Measurements from ENCODE around the gene PDE6D. TPM values are rescaled to one million over a fixed set of nuclear protein-coding genes. Genes with fewer than 3 reads are reported as not detected.
A peak's percentile ranks its signal among the peaks of the same experiment; 100 is the strongest.

PDE6D gene
- total and polyA plus RNA-seq, 8 donors, result 1.7 to 29.4 (median 24.1) TPM; not detected in 1

- Histone ChIP-seq H3K4me3 (peak overlapping the region; percentile 82 to 97 (median 90)), H3K36me3 (peaks cover 20 to 27% (median 24%) of the 10 kb centered on the region in 4 donors), H3K27ac (peak overlapping the region; percentile 16 to 100 (median 100)), H3K4me1 (peaks cover 23 to 50% (median 47%) of the 10 kb centered on the region in 4 donors), H3K27me3 (no peaks in the 10 kb centered on the region), H3K9me3 (no peaks in the 10 kb centered on the region)
- no peak for TF ChIP-seq POLR2A (IDR thresholded peaks at IDR 0.05)
- no peak for TF ChIP-seq POLR2AphosphoS5 (IDR thresholded peaks at IDR 0.05)
- TF ChIP-seq CTCF (IDR thresholded peaks at IDR 0.05), result no peak
- no peak for TF ChIP-seq EP300 (IDR thresholded peaks at IDR 0.05)
- intact Hi-C loops (cut with DNase I; ENCODE audit: low total_unique reads), result loop anchor here (5.0 kb wide), 2 partner anchors 35 to 105 kb away; no protein-coding TSS in a partner anchor
- WGBS, 5 donors, result 9 to 21% (median 17%) methylated on average over 9 of the region's 9 CpGs
- no peak for DNase-seq
Observed at GRCh38 chr2:231711677-231712450, 69.2 kb downstream of the PDE6D start.

GRCh38 chr2:231710799-231711676 lies 70.0 kb downstream of the PDE6D start:
- WGBS, 5 donors, result 1 to 2% (median 2%) methylated on average over 38 to 43 of the region's 43 CpGs
- H3K36me3 ChIP-seq, result peaks cover 20 to 27% (median 24%) of the 10 kb centered on the region in 4 donors
- TF ChIP-seq CTCF (IDR thresholded peaks at IDR 0.05) (no peak), POLR2AphosphoS5 (IDR thresholded peaks at IDR 0.05) (no peak), EP300 (IDR thresholded peaks at IDR 0.05) (no peak), POLR2A (IDR thresholded peaks at IDR 0.05) (no peak)
- H3K27me3 ChIP-seq, result no peaks in the 10 kb centered on the region
- peaks cover 23 to 51% (median 49%) of the 10 kb centered on the region in 4 donors for H3K4me1 ChIP-seq
- peak overlapping the region; percentile 82 to 97 (median 90) for H3K4me3 ChIP-seq
- intact Hi-C loops (cut with DNase I; ENCODE audit: low total_unique reads), result loop anchor here (5.0 kb wide), 2 partner anchors 34 to 104 kb away; no protein-coding TSS in a partner anchor
- no peaks in the 10 kb centered on the region for H3K9me3 ChIP-seq
- H3K27ac ChIP-seq, result peak overlapping the region; percentile 96 to 100 (median 100)
- DNase-seq, result peak; percentile 27 to 68

GRCh38 chr2:231709981-231710798 lies 70.9 kb downstream of the PDE6D start:
- Histone ChIP-seq H3K27ac (peak overlapping the region; percentile 96 to 100 (median 100)), H3K4me1 (peaks cover 32 to 56% (median 55%) of the 10 kb centered on the region in 4 donors), H3K4me3 (peak overlapping the region; percentile 82 to 97 (median 90)), H3K9me3 (no peaks in the 10 kb centered on the region), H3K27me3 (no peaks in the 10 kb centered on the region), H3K36me3 (peaks cover 20 to 27% (median 24%) of the 10 kb centered on the region in 4 donors)
- intact Hi-C loops (cut with DNase I; ENCODE audit: low total_unique reads), result loop anchor here (5.0 kb wide), 2 partner anchors 33 to 103 kb away; no protein-coding TSS in a partner anchor
- peak; percentile 91 to 95 for DNase-seq
- WGBS, 5 donors, result 0 to 1% (median 0%) methylated on average over 17 to 105 of the region's 105 CpGs
- TF ChIP-seq EP300 (IDR thresholded peaks at IDR 0.05) (no peak), POLR2AphosphoS5 (IDR thresholded peaks at IDR 0.05) (peak; percentile 45 to 90 (median 88)), POLR2A (IDR thresholded peaks at IDR 0.05) (peak in 1 of 4 donors; percentile 14), CTCF (IDR thresholded peaks at IDR 0.05) (peak in 3 of 7 experiments; percentile 68 to 97 (median 79))
